Activated naive CD4-positive, alpha-beta T cell treated with anti-CD3 and anti-CD28 coated beads, Interleukin-2, amount 50 U/mL, for 72 hours (primary cell): ENCODE data around the gene ZNF385C. TPM values are rescaled to one million over a fixed set of nuclear protein-coding genes. Genes with fewer than 3 reads are reported as not detected.

Source experiments
- ATAC-seq, 2 donors: fragments of 150-1000 bp; cut with Tn5 transposase; 2 replicates each; pipeline ENCODE4 v1.10.0; 2021; ENCODE audit warnings: mild to moderate bottlenecking in 2 of 2, moderate library complexity in 2 of 2
- DNase-seq, 2 donors: peaks; one replicate each; pipeline ENCODE4 v3.0.0; 2021 to 2022; ENCODE audit warnings: low spot score in 2 of 2
- H3K27ac Mint-ChIP-seq, 2 donors: one replicate each; pipeline ENCODE4 v1.8.0; 2022; ENCODE audit warnings: mild to moderate bottlenecking in 2 of 2, mixed read lengths in 2 of 2
- H3K36me3 Mint-ChIP-seq, 2 donors: one replicate each; pipeline ENCODE4 v1.8.0; 2022; ENCODE audit warnings: mixed read lengths in 2 of 2
- H3K9me3 Mint-ChIP-seq, 2 donors: one replicate each; pipeline ENCODE4 v1.8.0; 2022; ENCODE audit warnings: mixed read lengths in 2 of 2
- total RNA-seq, 2 donors: library from RNA; stranded (reverse); gene quantifications; one replicate each; pipeline ENCODE4 v1.2.3, GENCODE V29; 2022

Gene ZNF385C
- total RNA-seq, 2 donors from 2014 or later: 0.82 TPM; not detected in 1

DNA sequence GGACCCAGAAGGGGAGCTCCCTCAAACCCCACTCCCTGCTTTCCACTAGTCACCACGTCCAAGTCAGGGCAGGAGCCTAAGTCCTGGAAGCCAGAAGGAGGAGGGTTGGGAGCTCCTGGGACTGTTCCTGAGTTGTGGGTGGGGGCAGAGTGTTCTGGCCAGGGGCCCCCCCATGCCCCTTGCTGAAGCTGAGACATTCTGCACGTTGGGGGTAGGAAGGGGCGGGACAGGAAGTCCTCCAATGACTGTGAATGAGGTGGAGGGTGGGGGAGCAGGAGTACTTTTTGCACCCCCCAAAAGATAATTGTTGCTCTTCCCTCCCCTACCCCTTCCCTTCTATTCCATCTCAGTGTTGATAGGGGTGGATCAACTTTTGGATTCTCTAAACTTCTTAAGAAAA, 26.5 kb downstream of the ZNF385C start:
- ATAC-seq (no peak), DNase-seq (no peak)
- H3K36me3 Mint-ChIP-seq: no peaks in the 10 kb centered on the region
- H3K9me3 Mint-ChIP-seq: no peaks in the 10 kb centered on the region
- H3K27ac Mint-ChIP-seq: no peak overlapping the region

DNA sequence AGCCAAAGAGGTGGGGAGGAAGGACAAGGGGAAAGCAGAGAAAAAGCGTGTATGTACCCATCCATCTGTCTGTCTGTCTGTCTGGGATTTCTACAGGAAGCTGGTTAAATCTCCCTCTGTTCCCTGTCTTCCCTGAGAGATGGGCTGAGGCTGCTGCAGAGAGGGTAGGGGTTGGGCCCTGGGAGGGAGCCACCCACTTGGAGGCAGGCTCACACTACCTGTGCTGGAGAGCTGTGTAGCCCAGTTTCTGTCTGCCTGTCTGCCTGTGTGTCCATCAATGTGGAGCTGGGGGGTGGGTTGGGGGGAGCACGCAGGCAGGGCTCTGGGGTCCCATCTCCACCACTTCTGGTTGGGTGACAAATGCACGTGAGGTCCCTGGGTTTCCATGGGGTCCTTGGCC, 29.3 kb downstream of the ZNF385C start:
- no peak overlapping the region for H3K27ac Mint-ChIP-seq
- ATAC-seq (no peak), DNase-seq (no peak)
- H3K9me3 Mint-ChIP-seq: no peaks in the 10 kb centered on the region
- H3K36me3 Mint-ChIP-seq: no peaks in the 10 kb centered on the region

DNA sequence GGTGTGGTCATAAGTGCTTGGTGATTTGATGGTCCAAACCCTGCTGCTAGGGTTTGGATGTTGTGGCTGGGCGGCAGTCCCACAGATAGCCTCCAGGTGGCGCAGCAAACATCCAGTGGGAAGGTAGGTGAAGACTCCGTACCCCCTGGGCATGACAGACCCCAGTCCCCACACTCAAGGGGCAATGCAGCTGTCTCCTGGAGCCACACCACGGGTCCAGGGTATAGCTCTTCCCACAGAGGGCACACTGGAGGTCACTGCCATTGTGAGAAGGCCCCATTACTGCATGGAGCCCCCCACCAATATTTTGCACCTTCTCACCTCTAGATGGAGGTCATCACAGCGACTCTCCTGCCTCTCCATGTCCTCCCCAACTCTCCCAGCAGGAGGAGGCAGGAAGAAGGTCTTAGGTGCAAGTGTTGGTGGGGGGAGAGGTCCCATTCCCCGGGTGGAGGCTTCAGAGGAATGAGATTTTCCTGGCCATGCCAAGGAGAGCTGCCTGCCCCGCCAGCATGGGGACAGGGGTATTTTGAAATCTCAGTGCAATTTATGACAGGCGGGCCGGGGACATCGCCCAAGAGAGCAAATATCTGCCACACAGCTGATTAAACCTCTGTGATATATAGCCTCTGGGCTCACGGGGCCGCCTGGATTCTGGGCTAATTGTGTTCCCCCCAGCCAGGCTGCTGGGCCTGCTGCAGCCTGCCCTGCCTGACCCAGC, 30.7 kb downstream of the ZNF385C start:
- Mint-ChIP-seq H3K9me3 (no peaks in the 10 kb centered on the region), H3K36me3 (no peaks in the 10 kb centered on the region), H3K27ac (no peak overlapping the region)
- DNase-seq (peak; percentile 62 to 81), ATAC-seq (peak; percentile 41 to 64)

DNA sequence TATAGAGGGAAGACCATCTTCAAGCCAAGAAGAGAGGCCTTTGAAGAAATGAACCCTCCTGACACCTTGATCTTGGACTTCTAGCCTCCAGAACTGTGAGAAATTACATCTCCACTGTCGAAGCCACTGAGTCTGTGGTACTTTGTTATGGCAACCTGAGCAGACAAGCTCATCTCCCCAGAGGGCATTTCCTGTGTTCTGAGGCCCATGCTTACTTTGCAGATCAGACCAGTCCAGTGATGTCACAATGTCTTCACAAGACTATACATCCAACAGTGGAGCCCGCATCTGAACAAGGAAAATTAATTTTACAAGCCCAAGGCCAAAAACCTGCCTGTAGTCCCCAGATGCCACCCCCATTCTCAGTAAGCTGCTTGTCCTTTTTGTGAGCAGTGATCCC, 33.1 kb downstream of the ZNF385C start:
- no peaks in the 10 kb centered on the region for H3K36me3 Mint-ChIP-seq
- H3K27ac Mint-ChIP-seq: peak overlapping the region in 1 of 2 donors; percentile 85
- ATAC-seq (no peak), DNase-seq (no peak)
- no peaks in the 10 kb centered on the region for H3K9me3 Mint-ChIP-seq

DNA sequence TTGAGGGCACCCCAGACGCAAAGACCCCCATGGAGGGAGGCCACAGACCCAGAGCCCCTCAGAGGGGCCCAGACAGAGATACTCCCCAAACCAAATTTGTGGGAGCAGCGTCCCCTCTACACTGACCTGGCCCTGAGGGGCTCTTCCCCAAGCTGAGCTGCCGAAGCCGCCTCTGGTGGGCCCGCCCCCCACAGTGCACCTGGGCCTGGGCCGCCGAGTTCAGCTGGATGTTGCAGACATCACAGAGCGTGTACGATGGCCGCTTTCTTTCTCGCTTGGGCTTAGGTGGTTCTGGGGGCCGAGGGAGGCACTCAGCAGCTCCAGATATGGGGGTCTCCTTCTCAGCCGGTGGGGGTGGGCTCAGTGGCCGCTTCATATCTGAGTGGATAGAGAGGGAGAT, 35.6 kb downstream of the ZNF385C start:
- Mint-ChIP-seq H3K9me3 (no peaks in the 10 kb centered on the region), H3K36me3 (no peaks in the 10 kb centered on the region), H3K27ac (peak overlapping the region in 1 of 2 donors; percentile 85)
- DNase-seq (no peak), ATAC-seq (no peak)

DNA sequence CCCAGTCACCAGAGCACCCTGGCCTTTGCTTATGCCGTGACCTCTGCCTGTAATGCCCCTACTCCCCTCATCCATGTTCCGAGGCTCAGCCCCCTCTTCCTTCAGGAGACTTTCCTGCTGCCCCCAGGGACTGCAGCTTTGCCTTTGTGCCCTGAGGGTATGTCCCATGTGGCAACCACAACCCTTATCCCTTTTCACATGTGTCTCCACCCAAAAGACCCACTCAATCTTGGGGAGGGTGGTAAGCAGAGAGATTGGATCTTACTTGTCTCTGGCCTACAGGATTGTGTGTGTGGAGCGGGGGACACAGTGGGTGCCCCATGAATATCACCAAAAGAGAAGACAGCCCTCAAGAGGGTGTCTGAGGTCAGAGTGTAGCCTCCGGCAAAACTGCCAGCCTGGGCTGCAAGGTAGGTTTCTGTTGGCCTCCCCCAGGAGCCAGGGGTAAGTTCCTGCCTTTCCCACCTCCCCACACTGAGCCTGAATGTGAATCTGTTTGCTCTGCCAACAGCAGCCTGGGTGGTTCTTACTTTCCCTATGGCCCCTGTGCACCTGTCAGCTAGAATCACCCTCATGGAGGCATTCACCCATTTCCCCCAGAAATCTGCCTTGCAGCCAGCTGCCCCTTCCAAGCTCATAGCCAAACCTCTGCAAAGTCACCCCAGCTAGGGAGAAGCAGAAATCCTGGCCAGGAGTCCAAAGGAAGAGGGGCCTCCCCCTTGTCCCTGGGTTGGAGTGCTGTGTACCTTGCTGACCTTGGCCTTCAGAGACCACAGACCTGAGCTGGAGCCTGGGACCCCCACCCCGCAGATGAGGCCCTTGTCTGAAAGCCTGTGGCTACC, 36.4 kb downstream of the ZNF385C start:
- Mint-ChIP-seq H3K27ac (no peak overlapping the region), H3K36me3 (no peaks in the 10 kb centered on the region), H3K9me3 (no peaks in the 10 kb centered on the region)
- no peak for ATAC-seq
- no peak for DNase-seq

DNA sequence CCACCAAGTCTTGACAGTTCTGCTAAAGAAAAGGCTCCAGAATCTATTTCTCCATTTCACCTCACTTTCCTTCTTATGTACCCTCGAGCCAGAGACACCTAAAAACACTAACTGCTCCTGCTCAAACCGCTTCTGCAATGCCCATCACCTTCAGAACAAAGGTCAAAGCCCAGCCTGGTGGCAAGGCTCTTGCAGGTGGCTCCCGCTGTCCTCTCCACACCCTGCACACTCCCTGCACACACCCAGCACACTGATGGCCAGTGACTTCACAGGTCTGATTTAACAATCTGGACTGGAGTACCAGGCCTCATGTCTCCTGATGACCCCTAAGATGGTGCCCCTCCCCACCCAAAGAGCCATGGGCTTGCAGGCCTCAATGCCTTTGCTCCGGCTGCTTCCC, 38.0 kb downstream of the ZNF385C start:
- H3K27ac Mint-ChIP-seq: no peak overlapping the region
- no peaks in the 10 kb centered on the region for H3K36me3 Mint-ChIP-seq
- DNase-seq (no peak), ATAC-seq (no peak)
- no peaks in the 10 kb centered on the region for H3K9me3 Mint-ChIP-seq

DNA sequence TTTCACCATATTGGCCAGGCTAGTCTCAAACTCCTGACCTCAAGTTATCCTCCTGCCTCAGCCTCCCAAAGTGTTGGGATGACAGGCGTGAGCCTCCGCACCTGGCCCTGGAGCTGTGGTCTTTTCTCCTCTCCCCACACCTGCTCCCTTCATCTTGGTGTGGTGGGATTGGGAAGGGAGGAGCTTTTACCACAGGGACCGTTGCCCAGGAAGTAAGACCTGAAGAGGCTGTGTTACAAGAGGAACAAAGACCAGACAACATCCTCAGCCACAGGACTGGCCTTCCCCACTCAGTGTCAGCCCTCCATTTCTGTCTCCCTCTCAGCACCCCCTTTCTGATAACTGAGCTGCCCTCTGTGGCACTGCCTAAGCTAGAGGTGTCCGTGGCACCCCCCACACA, 38.5 kb downstream of the ZNF385C start:
- no peak for DNase-seq
- no peak for ATAC-seq
- Mint-ChIP-seq H3K36me3 (no peaks in the 10 kb centered on the region), H3K9me3 (no peaks in the 10 kb centered on the region), H3K27ac (no peak overlapping the region)

DNA sequence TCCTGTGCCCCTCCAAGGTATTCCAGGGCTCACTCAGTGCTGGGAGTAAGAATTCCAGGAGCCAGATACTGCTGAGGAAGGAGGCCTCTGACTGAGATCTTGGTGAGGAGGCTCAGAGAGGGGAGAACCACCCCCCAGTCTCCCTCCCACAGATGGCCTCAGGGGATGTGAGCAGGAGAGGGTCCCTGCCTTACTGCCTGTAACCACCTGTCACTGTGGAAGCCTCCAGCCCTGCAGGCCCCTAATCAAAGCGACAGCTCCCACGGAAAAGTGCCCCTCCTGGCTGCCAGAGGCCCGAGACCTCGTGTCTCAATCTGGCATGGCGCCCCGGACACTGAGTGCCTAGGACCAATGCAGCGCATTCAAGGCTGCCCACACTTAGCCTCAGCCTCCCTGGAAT, 40.2 kb downstream of the ZNF385C start:
- Mint-ChIP-seq H3K9me3 (no peaks in the 10 kb centered on the region), H3K36me3 (no peaks in the 10 kb centered on the region), H3K27ac (no peak overlapping the region)
- DNase-seq (no peak), ATAC-seq (no peak)

DNA sequence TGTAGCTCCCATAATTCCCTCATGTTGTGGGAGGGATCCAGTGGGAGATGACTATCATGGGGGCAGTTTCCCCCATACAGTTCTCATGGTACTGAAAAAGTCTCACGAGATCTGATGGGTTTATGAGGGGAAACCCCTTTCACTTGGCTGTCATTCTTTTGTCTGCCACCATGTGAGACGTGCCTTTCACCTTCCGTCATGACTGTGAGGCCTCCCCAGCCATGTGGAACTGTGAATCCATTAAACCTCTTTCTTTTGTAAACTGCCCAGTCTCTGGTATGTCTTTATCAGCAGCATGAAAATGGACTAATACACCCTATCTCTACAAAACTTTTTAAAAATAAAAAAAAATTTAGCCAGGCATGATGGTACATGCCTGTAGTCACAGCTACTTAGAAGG, 41.6 kb downstream of the ZNF385C start:
- DNase-seq: no peak
- Mint-ChIP-seq H3K36me3 (no peaks in the 10 kb centered on the region), H3K27ac (no peak overlapping the region), H3K9me3 (no peaks in the 10 kb centered on the region)
- ATAC-seq: no peak

DNA sequence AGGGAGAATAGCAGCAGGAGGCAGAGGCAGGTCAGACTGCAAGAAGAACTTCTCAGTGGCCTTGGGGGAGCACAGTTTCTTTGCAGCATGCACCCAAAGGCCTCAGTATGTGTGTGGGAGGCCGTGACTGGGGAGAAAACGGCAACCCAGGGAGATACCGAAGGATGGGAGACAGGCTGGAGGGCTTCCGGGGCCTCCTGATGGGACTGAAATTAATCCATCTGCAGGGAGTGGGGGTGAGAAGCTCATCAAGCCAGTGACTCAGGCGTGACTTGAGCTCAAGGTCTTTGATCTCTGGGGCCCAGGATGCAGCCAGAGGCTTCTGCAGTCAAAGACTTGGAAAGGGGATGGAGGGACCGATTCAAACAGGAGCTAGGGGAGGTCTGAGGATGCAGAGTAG, 42.8 kb downstream of the ZNF385C start:
- DNase-seq (no peak), ATAC-seq (peak in 1 of 2 donors; percentile 57)
- Mint-ChIP-seq H3K36me3 (no peaks in the 10 kb centered on the region), H3K9me3 (no peaks in the 10 kb centered on the region), H3K27ac (no peak overlapping the region)

DNA sequence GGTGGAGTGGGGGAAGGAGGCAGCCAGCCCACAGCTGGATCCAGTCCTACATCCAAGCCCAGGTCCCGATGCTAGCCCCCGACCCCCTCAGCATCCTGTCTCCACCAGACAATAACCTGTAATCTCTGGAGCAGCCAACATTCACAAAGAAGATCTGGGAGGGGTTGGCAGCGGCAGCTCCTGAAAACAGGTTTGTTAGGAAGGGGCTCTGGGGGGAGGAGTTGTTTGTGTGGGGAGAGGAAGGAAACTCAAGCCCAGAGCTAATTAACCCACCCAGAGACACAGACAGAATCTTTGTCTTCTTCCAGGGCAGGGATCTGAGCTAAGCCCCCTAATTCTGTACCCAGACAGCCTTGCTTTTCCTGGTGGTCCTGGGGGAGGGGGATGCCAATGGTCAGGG, 43.2 kb downstream of the ZNF385C start:
- ATAC-seq (no peak), DNase-seq (no peak)
- no peaks in the 10 kb centered on the region for H3K36me3 Mint-ChIP-seq
- no peak overlapping the region for H3K27ac Mint-ChIP-seq
- no peaks in the 10 kb centered on the region for H3K9me3 Mint-ChIP-seq

DNA sequence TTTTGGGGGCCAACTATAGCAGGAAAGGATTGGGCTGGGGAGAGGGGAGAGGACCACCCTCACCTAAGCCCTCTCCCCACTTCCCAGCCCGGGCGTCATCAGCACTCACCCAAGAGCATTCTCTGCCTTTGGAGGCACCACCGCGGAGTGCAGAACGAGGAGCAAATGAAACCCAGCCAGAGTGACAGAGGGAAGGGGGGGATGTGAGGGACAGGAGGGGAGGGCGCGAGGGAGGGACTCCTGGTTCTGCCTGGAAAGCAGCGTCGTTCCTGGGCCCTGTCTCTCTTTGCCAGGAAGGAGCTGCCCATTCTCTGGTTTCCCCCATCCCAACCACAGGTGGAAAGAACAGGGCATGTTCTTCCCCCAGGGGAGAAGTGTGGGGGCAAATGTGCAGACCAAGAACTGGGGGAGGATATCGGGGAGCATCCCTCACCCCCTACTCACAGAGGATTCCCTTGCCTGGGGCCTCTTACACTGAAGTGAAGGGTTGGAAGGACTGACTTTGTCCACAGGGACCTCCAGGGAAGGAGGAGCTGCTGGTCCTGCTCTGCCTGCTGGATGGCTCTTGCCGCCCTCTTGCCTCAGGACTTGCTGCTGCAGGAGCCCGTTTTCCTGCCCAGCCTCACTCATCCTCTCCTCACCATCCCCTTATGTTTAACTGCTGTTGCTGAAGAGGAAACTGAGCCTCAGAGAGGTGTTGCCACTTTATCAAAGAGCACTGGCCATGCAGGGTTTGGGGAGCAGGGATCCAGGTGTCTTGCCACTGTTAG, 44.4 kb downstream of the ZNF385C start:
- Mint-ChIP-seq H3K36me3 (no peaks in the 10 kb centered on the region), H3K9me3 (no peaks in the 10 kb centered on the region), H3K27ac (peak overlapping the region in 1 of 2 donors; percentile 30)
- DNase-seq (no peak), ATAC-seq (no peak)

DNA sequence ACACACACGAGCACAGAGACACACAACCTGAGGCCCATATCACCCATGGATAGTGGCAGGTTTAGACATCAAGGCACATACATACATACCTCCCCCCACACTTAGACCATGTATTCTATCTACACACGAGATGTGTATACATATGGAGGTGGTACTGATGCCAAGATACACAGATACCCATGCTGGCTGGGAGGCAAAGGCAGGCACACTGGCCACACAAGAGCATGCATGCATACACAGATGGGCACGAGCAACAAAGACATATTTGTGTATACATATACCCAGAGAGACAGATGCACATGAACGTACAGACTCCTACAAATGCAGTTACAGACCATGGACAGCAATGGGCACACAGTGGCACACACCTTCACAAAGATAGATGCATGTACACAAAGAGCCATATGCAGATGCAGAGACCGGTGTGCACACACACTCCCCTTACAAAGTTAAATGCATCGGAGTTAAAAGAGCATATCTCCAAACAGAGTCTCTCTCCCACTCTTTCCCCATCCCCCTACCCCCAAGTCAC, 45.9 kb downstream of the ZNF385C start:
- ATAC-seq (no peak), DNase-seq (no peak)
- H3K36me3 Mint-ChIP-seq: no peaks in the 10 kb centered on the region
- no peaks in the 10 kb centered on the region for H3K9me3 Mint-ChIP-seq
- no peak overlapping the region for H3K27ac Mint-ChIP-seq

DNA sequence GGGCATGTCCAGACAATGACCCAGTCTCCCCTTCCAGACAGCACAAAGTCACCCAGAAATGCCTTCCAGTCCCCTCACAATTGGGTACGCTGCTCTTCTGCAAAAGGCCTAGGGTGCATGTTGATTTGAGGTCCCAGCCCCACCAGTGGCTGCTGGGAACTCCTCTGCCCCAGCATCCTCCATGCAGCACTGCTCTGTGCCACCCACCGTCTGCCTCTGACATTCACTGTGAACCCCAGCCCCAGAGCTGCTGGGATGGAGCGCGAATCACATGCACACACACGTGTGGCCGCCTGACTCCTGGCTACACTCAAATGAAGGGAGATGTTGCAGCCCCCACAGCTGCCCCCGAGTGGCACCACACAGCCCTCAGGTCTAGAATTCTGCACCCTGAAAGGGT, 46.6 kb downstream of the ZNF385C start:
- no peak overlapping the region for H3K27ac Mint-ChIP-seq
- ATAC-seq (no peak), DNase-seq (no peak)
- H3K36me3 Mint-ChIP-seq: no peaks in the 10 kb centered on the region
- no peaks in the 10 kb centered on the region for H3K9me3 Mint-ChIP-seq

DNA sequence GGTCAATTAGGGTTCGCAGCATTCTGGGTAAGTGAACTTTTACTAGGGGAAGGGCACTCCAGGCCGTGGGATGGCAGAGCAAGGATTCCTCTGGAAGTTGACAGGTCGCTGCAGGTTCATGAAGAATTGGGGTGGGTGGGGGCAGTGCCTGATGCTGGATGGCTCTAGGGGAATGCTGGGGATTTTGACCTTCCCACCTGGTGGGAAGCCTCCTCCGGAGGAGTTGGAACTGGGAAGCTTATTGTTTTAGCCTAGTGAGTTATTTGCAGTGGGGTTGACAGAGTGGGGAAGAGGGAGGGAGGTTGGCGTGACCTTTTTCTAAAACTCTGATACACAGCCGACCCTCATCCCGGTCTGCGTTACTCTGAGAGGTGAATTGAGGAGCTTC, 47.3 kb downstream of the ZNF385C start:
- Mint-ChIP-seq H3K27ac (peak overlapping the region in 1 of 2 donors; percentile 71), H3K9me3 (no peaks in the 10 kb centered on the region), H3K36me3 (no peaks in the 10 kb centered on the region)
- ATAC-seq (no peak), DNase-seq (no peak)

DNA sequence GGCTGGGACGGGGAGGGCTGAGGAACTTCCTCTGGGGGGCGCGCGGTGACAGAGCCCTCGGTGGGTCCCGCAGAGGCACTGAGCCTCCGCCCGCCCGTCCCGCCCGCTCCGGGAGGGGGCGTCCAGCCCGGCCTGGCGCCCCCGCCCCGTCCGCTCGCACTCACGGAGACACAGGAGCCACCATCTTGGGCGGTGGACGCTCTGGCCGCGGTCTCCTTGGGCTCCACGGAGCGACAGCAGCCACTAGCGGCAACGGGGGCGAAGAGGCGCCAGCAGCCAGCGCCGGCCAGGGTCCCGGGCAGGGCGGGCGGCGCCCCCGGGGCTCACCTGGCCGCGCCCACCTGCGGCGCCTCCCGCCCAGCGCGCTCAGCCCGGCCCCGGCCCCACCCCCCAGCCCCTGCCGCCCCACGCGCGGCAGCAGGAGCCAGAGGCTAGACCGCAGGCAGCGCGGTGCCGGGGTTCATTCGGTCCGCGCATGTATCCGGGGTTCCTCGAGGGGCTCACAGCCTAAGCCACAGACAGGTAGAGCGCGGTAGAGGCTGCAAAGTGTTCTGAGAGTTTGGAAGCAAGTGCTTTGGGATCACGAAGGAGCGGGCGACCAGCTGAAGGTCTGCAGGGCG, 47.8 kb downstream of the ZNF385C start, which contains the start of gene C17orf113:
Gene C17orf113 (minus strand): TSS at position 209 of the 620 bp plus-strand sequence. CDS start 7,225 bp downstream, outside the sequence.
- no peaks in the 10 kb centered on the region for H3K36me3 Mint-ChIP-seq
- DNase-seq (peak in 1 of 2 donors; percentile 36), ATAC-seq (peak; percentile 77 to 81)
- H3K27ac Mint-ChIP-seq: peak within 1 kb of the TSS in 1 of 2 donors; percentile 71
- no peaks in the 10 kb centered on the region for H3K9me3 Mint-ChIP-seq
